Endothelial cell of umbilical vein (primary cell): ENCODE results near the gene COPRS.

Experiments used
- CTCF ChIP-seq, 2 donors: IDR thresholded peaks; 1 replicate in 1 of 2; 2 replicates in 1 of 2; pipeline ENCODE4 v1.5.1; 2011; ENCODE audit warnings: low read length in 2 of 2, mild to moderate bottlenecking in 2 of 2, moderate library complexity in 2 of 2, control low read depth in 1 of 2, inconsistent platforms in 1 of 2, low read depth in 1 of 2; ENCODE audit not compliant: insufficient read depth in 1 of 2; ENCODE audit errors: extremely low read depth in 1 of 2
- EZH2 ChIP-seq: IDR thresholded peaks from 2 replicates; pipeline ENCODE4 v1.6.1; 2012; ENCODE audit warnings: borderline replicate concordance, low read depth, mild to moderate bottlenecking, moderate library complexity, low read length, inconsistent platforms; ENCODE audit not compliant: severe bottlenecking

GRCh38 chr17:31802502-31802901, 56.5 kb downstream of the COPRS start:
- TF ChIP-seq CTCF (IDR thresholded peaks at IDR 0.05; ENCODE audit: extremely low read depth in 1 of 2, insufficient read depth in 1 of 2, low read depth in 1 of 2, low read length in 2 of 2) (no peak), EZH2 (no peak)
